HEK293 (cell line): Measurements from ENCODE around the gene ARRB2.

Source experiments
- CTCF ChIA-PET: fragments of 350-600 bp; formaldehyde crosslinking; extraction: SDS; loops from one replicate; lab custom pipeline; 2021; ENCODE audit warnings: antibody characterized with exemption; lab: Yijun Ruan, JAX
- POLR2A ChIA-PET: fragments of 300-600 bp; formaldehyde crosslinking; extraction: SDS; loops from one replicate; lab custom pipeline; 2020; ENCODE audit warnings: antibody characterized with exemption, inconsistent platforms; lab: Yijun Ruan, JAX
- H3K27ac ChIP-seq: fragments of 200-500 bp; sonication (Bioruptor generic); 2 replicates; pipeline ENCODE4 v1.5.1; 2014; ENCODE audit warnings: low read depth, low read length, control low read depth, inconsistent platforms; ENCODE audit errors: extremely low read depth
- H3K36me3 ChIP-seq, 2 experiments: fragments of 200-500 bp in 1 of 2; sonication (Bioruptor generic) in 1 of 2; 1 replicate in 1 of 2; 2 replicates in 1 of 2; pipeline ENCODE4 v1.5.1; 2014 to 2017; ENCODE audit warnings: inconsistent platforms in 2 of 2, low read length in 2 of 2; ENCODE audit not compliant: control insufficient read depth in 2 of 2, insufficient read depth in 1 of 2
- H3K4me1 ChIP-seq: fragments of 200-500 bp; sonication (Bioruptor generic); 2 replicates; pipeline ENCODE4 v1.5.1; 2014; ENCODE audit warnings: mild to moderate bottlenecking, low read length, inconsistent platforms; ENCODE audit not compliant: control insufficient read depth, insufficient read depth
- H3K4me3 ChIP-seq: 2 replicates; pipeline ENCODE4 v1.5.1; 2011; ENCODE audit warnings: low read depth, mild to moderate bottlenecking, control low read depth, low read length, moderate library complexity
- H3K9me3 ChIP-seq: fragments of 200-500 bp; sonication (Bioruptor generic); 2 replicates; pipeline ENCODE4 v1.5.1; 2014; ENCODE audit warnings: low read depth, low read length, inconsistent platforms; ENCODE audit not compliant: control insufficient read depth, insufficient read depth
- HOXA7 ChIP-seq: sonication (generic); formaldehyde crosslinking; IDR thresholded peaks from 2 replicates; pipeline ENCODE4 v1.8.1; 2022; ENCODE audit warnings: missing genetic modification reagents, borderline replicate concordance
- KLF8 ChIP-seq: fragments of 450-650 bp; formaldehyde crosslinking; IDR thresholded peaks from 2 replicates; pipeline ENCODE4 v1.5.1; 2016; ENCODE audit warnings: missing biosample characterization, missing genetic modification characterization
- MZF1 ChIP-seq: fragments of 450-650 bp; formaldehyde crosslinking; IDR thresholded peaks from 2 replicates; pipeline ENCODE4 v1.5.1; 2017; ENCODE audit warnings: missing biosample characterization, missing genetic modification characterization, borderline replicate concordance
- SP3 ChIP-seq: fragments of 450-650 bp; formaldehyde crosslinking; IDR thresholded peaks from 2 replicates; pipeline ENCODE4 v1.5.1; 2016; ENCODE audit warnings: missing biosample characterization, missing genetic modification characterization
- ZBTB17 ChIP-seq: fragments of 450-650 bp; formaldehyde crosslinking; IDR thresholded peaks from 2 replicates; pipeline ENCODE4 v1.5.1; 2016; ENCODE audit warnings: missing biosample characterization, missing genetic modification characterization
- ZBTB44 ChIP-seq: fragments of 450-650 bp; IDR thresholded peaks from 2 replicates; pipeline ENCODE4 v1.5.1; 2018; ENCODE audit warnings: missing biosample characterization, mild to moderate bottlenecking, missing genetic modification characterization
- ZNF148 ChIP-seq: fragments of 450-650 bp; formaldehyde crosslinking; IDR thresholded peaks from 2 replicates; pipeline ENCODE4 v1.5.0; 2017; ENCODE audit warnings: missing biosample characterization, missing genetic modification characterization, borderline replicate concordance
- ZNF19 ChIP-seq: fragments of 450-650 bp; formaldehyde crosslinking; IDR thresholded peaks from 2 replicates; pipeline ENCODE4; 2016; ENCODE audit warnings: missing biosample characterization, missing genetic modification characterization, low read depth
- ZNF341 ChIP-seq: fragments of 450-650 bp; formaldehyde crosslinking; IDR thresholded peaks from 2 replicates; pipeline ENCODE4; 2016; ENCODE audit warnings: low read depth, missing biosample characterization, missing genetic modification characterization
- ZNF394 ChIP-seq: fragments of 450-650 bp; formaldehyde crosslinking; IDR thresholded peaks from 2 replicates; pipeline ENCODE4 v1.5.1; 2016; ENCODE audit warnings: missing biosample characterization, missing genetic modification characterization, mild to moderate bottlenecking, moderate library complexity, borderline replicate concordance
- ZNF48 ChIP-seq: fragments of 450-650 bp; formaldehyde crosslinking; IDR thresholded peaks from 2 replicates; pipeline ENCODE4 v1.5.1; 2016; ENCODE audit warnings: missing biosample characterization, missing genetic modification characterization
- ZNF510 ChIP-seq: fragments of 450-650 bp; formaldehyde crosslinking; IDR thresholded peaks from 2 replicates; pipeline ENCODE4 v1.5.1; 2018; ENCODE audit warnings: mild to moderate bottlenecking, missing genetic modification characterization, missing biosample characterization; ENCODE audit not compliant: insufficient replicate concordance
- ZNF571 ChIP-seq: fragments of 450-650 bp; formaldehyde crosslinking; IDR thresholded peaks from 2 replicates; pipeline ENCODE4 v1.5.0; 2017; ENCODE audit warnings: missing biosample characterization, missing genetic modification characterization
- ZNF600 ChIP-seq: fragments of 450-650 bp; formaldehyde crosslinking; IDR thresholded peaks from 2 replicates; pipeline ENCODE4 v1.5.1; 2016; ENCODE audit warnings: missing biosample characterization, missing genetic modification characterization
- ZNF664 ChIP-seq: fragments of 450-650 bp; formaldehyde crosslinking; IDR thresholded peaks from 2 replicates; pipeline ENCODE4 v1.5.1; 2016; ENCODE audit warnings: missing biosample characterization, missing genetic modification characterization
- ZNF677 ChIP-seq: fragments of 450-650 bp; IDR thresholded peaks from 2 replicates; pipeline ENCODE4 v1.5.0; 2018; ENCODE audit warnings: missing biosample characterization, mild to moderate bottlenecking, missing genetic modification characterization, moderate library complexity
- ZNF830 ChIP-seq: fragments of 450-650 bp; IDR thresholded peaks from 2 replicates; pipeline ENCODE4 v1.5.0; 2018; ENCODE audit warnings: missing biosample characterization, missing genetic modification characterization, low read depth, mild to moderate bottlenecking, moderate library complexity

Gene ARRB2

GRCh38 chr17:4717791-4718190 lies 7.4 kb downstream of the ARRB2 start (continued):
- TF ChIP-seq ZNF148 (tag by site-specific recombination) (no peak), ZNF510 (tag by site-specific recombination) (no peak)

GRCh38 chr17:4718276-4718675 lies 7.8 kb downstream of the ARRB2 start:
- Histone ChIP-seq H3K36me3 (peaks cover 4 to 59% of the 10 kb centered on the region in 2 experiments; a peak in 2 of 3 replicates), H3K9me3 (no peaks in the 10 kb centered on the region), H3K4me3 (no peak overlapping the region), H3K4me1 (peaks cover 31% of the 10 kb centered on the region), H3K27ac (no peak overlapping the region)
- TF ChIP-seq MZF1 (tag by site-specific recombination), result no peak
- TF ChIP-seq ZNF677 (tag by site-specific recombination), result no peak
- no peak for TF ChIP-seq ZNF600 (tag by site-specific recombination)
- TF ChIP-seq ZNF19 (tag by site-specific recombination), result no peak
- no peak for TF ChIP-seq ZNF571 (tag by site-specific recombination)
- TF ChIP-seq ZNF664 (tag by site-specific recombination), result no peak
- TF ChIP-seq ZBTB17, result no peak
- no peak for TF ChIP-seq HOXA7 (CRISPR knock-in tag)
- no peak for TF ChIP-seq ZNF341 (tag by site-specific recombination)
- TF ChIP-seq ZBTB44 (tag by site-specific recombination), result no peak
- no peak for TF ChIP-seq KLF8 (tag by site-specific recombination)
- CTCF ChIA-PET, result interaction anchor here (0.6 to 0.8 kb wide), 2 partner anchors 163 to 186 kb away, joined by 3 read pairs; no protein-coding TSS in a partner anchor
- POLR2A ChIA-PET, result no interaction called here

GRCh38 chr17:4719146-4719545 lies 8.7 kb downstream of the ARRB2 start:
- Histone ChIP-seq H3K9me3 (no peaks in the 10 kb centered on the region), H3K27ac (peak overlapping the region; percentile 76), H3K4me1 (peaks cover 31% of the 10 kb centered on the region), H3K36me3 (peaks cover 4 to 59% of the 10 kb centered on the region in 2 experiments; a peak in 2 of 3 replicates), H3K4me3 (no peak overlapping the region)
- ChIA-PET POLR2A (interaction anchor here (0.7 to 1.4 kb wide), 2 partner anchors 9 to 195 kb away, joined by 6 to 7 read pairs; partner anchors contain the start of gene ARRB2), CTCF (interaction anchor here (0.8 kb wide), 1 partner anchor 162 kb away, joined by 3 read pairs; no protein-coding TSS in a partner anchor)
- TF ChIP-seq ZNF677 (tag by site-specific recombination) (no peak), ZNF48 (tag by site-specific recombination) (no peak), ZNF830 (tag by site-specific recombination) (no peak), SP3 (no peak), ZNF394 (tag by site-specific recombination) (no peak)
